Activated B cell treated with CpG ODN at 0.5 μM for 24 hours (primary cell): ENCODE results near the gene ZNF280B. TPM values are rescaled to one million over a fixed set of nuclear protein-coding genes. Genes with fewer than 3 reads are reported as not detected.

Experiments
- ATAC-seq: fragments of 200-7000 bp; cut with Tn5 transposase; one replicate; pipeline ENCODE4 v1.10.0; 2021; ENCODE audit warnings: low read depth, mild to moderate bottlenecking, moderate library complexity
- CTCF ChIA-PET: fragments of 350-600 bp; sonication (Branson Sonifier 250); formaldehyde crosslinking; loops from one replicate; lab custom pipeline; 2021; ENCODE audit warnings: antibody characterized with exemption; lab: Charles Lee
- POLR2A ChIA-PET: fragments of 350-600 bp; sonication (Branson Sonifier 250); formaldehyde crosslinking; loops from one replicate; lab custom pipeline; 2021; ENCODE audit warnings: antibody characterized with exemption; lab: Charles Lee
- DNase-seq: peaks from one replicate; pipeline ENCODE4 v3.0.0; 2022
- H3K27ac Mint-ChIP-seq: one replicate; pipeline ENCODE4 v1.8.0; 2020; ENCODE audit warnings: mixed read lengths
- H3K27me3 Mint-ChIP-seq: one replicate; pipeline ENCODE4 v1.8.0; 2021; ENCODE audit warnings: mixed read lengths
- H3K36me3 Mint-ChIP-seq: one replicate; pipeline ENCODE4 v1.8.0; 2021; ENCODE audit warnings: low read depth, mixed read lengths
- H3K4me1 Mint-ChIP-seq: one replicate; pipeline ENCODE4 v1.8.0; 2021; ENCODE audit warnings: mixed read lengths
- H3K4me3 Mint-ChIP-seq: one replicate; pipeline ENCODE4 v1.8.0; 2020; ENCODE audit warnings: mild to moderate bottlenecking, mixed read lengths
- H3K9me3 Mint-ChIP-seq: one replicate; pipeline ENCODE4 v1.8.0; 2020; ENCODE audit warnings: mixed read lengths
- CTCF ChIP-seq: fragments of 200-600 bp; IDR thresholded peaks from one replicate; pipeline ENCODE4 v1.8.0; 2022; ENCODE audit warnings: antibody characterized with exemption, mild to moderate bottlenecking
- intact Hi-C: fragments of 100-400 bp; cut with micrococcal nuclease; formaldehyde crosslinking; loops from one replicate; pipeline ENCODE4 v1.15.1; 2024
- total RNA-seq: library from RNA; stranded (reverse); gene quantifications from 2 replicates; pipeline ENCODE4 v1.2.3, GENCODE V29; 2022

ZNF280B gene
- total RNA-seq, 1 donor from 2014 or later: 2.5 TPM

- no peak for DNase-seq
- Mint-ChIP-seq H3K27ac (no peak overlapping the region), H3K27me3 (no peaks in the 10 kb centered on the region), H3K4me3 (no peak overlapping the region), H3K9me3 (no peaks in the 10 kb centered on the region), H3K4me1 (peaks cover 10% of the 10 kb centered on the region), H3K36me3 (no peaks in the 10 kb centered on the region)
- ATAC-seq: no peak
- intact Hi-C loops: loop anchor here (10.0 kb wide), 1 partner anchor 66 kb away; no protein-coding TSS in a partner anchor
- TF ChIP-seq CTCF: no peak
- CTCF ChIA-PET: no interaction called here
- POLR2A ChIA-PET: no interaction called here
Measured at GRCh38 chr22:22550789-22551434, 42.4 kb upstream of the ZNF280B start.

GRCh38 chr22:22548910-22549309 lies 40.4 kb upstream of the ZNF280B start:
- ChIA-PET CTCF (no interaction called here), POLR2A (no interaction called here)
- no peaks in the 10 kb centered on the region for H3K9me3 Mint-ChIP-seq
- peaks cover 10% of the 10 kb centered on the region for H3K4me1 Mint-ChIP-seq
- H3K27me3 Mint-ChIP-seq: no peaks in the 10 kb centered on the region
- no peak overlapping the region for H3K27ac Mint-ChIP-seq
- intact Hi-C loops: no loop called here
- DNase-seq (no peak), ATAC-seq (no peak)
- no peaks in the 10 kb centered on the region for H3K36me3 Mint-ChIP-seq
- TF ChIP-seq CTCF: no peak
- H3K4me3 Mint-ChIP-seq: no peak overlapping the region

GRCh38 chr22:22548317-22548716 lies 39.8 kb upstream of the ZNF280B start:
- TF ChIP-seq CTCF: no peak
- ChIA-PET CTCF (no interaction called here), POLR2A (no interaction called here)
- Mint-ChIP-seq H3K4me3 (no peak overlapping the region), H3K36me3 (no peaks in the 10 kb centered on the region), H3K4me1 (peaks cover 10% of the 10 kb centered on the region), H3K9me3 (no peaks in the 10 kb centered on the region), H3K27me3 (no peaks in the 10 kb centered on the region), H3K27ac (no peak overlapping the region)
- DNase-seq (no peak), ATAC-seq (no peak)
- intact Hi-C loops: no loop called here

GRCh38 chr22:22547692-22548300 lies 39.3 kb upstream of the ZNF280B start:
- no peak for DNase-seq
- H3K4me1 Mint-ChIP-seq: peaks cover 10% of the 10 kb centered on the region
- POLR2A ChIA-PET: interaction anchor here (0.6 kb wide), 1 partner anchor 707 kb away, joined by 4 read pairs; no protein-coding TSS in a partner anchor
- CTCF ChIA-PET: no interaction called here
- no peak for TF ChIP-seq CTCF
- ATAC-seq: no peak
- no peak overlapping the region for H3K4me3 Mint-ChIP-seq
- H3K27ac Mint-ChIP-seq: no peak overlapping the region
- no peaks in the 10 kb centered on the region for H3K36me3 Mint-ChIP-seq
- H3K27me3 Mint-ChIP-seq: no peaks in the 10 kb centered on the region
- no peaks in the 10 kb centered on the region for H3K9me3 Mint-ChIP-seq
- intact Hi-C loops: no loop called here

- ChIA-PET POLR2A (interaction anchor here (0.6 kb wide), 1 partner anchor 707 kb away, joined by 4 read pairs; no protein-coding TSS in a partner anchor), CTCF (no interaction called here)
- H3K4me1 Mint-ChIP-seq: peaks cover 10% of the 10 kb centered on the region
- H3K27ac Mint-ChIP-seq: no peak overlapping the region
- intact Hi-C loops: no loop called here
- ATAC-seq: no peak
- H3K9me3 Mint-ChIP-seq: no peaks in the 10 kb centered on the region
- H3K4me3 Mint-ChIP-seq: no peak overlapping the region
- no peak for TF ChIP-seq CTCF
- H3K36me3 Mint-ChIP-seq: no peaks in the 10 kb centered on the region
- DNase-seq: no peak
- H3K27me3 Mint-ChIP-seq: no peaks in the 10 kb centered on the region
Measured at GRCh38 chr22:22547226-22547625, 38.7 kb upstream of the ZNF280B start.
